Stimulated activated CD8-positive, alpha-beta memory T cell treated with anti-CD3 and anti-CD28 coated beads, Interleukin-15, amount 100 ng/mL, for 24 hours (primary cell): ENCODE results near the gene KRTAP10-10.
"Not testable (repeated sequence)": the region's sequence is repeated elsewhere in the genome, so short reads cannot be mapped to it uniquely, and the experiment has no call there.

Source experiments
- DNase-seq: peaks from one replicate; pipeline ENCODE4 v3.0.0-alpha.2; 2020; ENCODE audit warnings: low read depth

The KRTAP10-10 gene

DNA sequence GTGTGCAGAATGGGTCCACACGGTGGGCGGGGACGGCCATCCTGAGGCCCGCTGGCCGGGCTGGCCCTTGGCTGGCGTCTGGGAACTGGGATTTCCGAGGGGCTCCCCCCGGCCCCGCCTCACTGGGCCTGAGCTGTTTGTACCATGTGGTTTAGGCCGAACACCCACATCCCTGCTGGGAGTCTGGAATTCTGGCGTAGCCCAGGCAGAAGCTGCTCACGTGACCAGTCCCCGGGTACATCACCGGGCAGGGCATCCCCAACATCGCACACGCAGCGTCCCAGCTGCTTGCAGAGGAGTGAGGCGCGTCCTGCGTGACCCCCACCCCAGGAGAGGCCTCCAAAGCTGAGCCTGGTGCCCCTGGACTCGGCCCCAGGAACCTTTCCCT, 34.7 kb upstream of the KRTAP10-10 start:
- no peak for DNase-seq

GRCh38 chr21:44603109-44603875, 33.9 kb upstream of the KRTAP10-10 start:
- no peak for DNase-seq

DNA sequence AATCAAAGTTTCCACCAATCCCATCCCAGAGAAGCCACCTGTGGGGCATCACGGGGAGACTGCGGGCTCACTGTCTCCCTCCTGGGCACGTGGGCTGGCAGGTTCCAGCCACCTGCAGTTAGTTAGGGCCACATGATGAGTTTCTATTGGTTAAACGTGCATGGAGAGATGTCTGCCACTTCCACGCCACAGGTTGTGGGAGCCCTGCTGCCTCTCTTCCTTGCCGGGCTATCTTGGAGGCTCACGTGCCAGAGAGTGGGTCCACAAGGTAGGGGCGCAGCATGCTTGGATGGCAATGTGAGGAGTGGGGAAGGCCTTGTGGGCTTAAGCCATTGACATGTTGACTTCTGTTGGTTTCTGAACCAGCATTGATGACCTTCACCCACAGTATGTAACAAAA, 33.2 kb upstream of the KRTAP10-10 start:
- no peak for DNase-seq

DNA sequence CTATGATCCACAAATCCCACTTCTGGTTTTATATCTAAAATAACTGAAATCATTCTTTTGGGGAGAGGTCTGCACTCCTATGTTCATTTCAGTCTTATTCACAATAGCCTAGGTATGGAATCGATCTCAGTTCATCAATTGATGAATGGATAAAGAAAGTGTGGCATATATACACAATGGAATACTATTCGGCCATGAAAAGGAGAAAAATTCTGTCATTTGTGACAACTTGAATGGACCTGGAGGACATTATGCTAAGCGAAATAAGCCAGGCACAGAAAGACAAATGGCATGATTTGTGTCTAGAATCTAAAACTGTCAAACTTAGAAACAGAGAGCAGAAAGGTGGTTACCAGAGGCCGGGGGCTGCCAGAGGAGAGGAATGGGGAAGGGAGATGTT, 30.7 kb upstream of the KRTAP10-10 start:
- DNase-seq, result no peak

GRCh38 chr21:44609193-44609592, 28.0 kb upstream of the KRTAP10-10 start:
- no peak for DNase-seq

DNA sequence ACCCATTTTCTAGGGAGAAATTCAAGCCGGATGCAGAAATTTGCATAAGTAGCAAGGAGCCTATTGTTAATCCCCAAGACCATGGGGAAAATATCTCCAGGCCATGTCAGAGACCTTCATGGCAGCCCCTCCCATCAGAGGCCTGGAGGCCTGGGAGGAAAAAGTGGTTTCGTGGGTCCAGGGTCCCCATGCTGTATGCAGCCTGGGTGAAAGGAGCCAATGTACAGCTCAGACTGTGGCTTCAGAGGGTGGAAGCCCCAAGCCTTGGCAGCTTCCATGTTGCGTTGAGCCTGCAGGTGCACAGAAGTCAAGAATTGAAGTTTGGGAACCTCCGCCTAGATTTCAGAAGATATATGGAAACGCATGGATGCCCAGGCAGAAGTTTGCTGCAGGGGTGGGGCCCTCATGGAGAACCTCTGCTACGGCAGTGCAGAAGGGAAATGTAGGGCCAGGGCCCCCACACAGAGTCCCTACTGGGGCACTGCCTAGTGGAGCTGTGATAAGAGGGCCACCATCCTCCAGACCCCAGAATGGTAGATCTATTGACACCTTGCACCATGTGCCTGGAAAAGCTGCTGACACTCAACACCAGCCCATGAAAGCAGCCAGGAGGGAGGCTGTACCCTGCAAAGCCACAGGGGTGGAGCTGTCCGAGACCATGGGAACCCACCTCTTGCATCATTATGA, 26.9 kb upstream of the KRTAP10-10 start:
- DNase-seq, result not testable (repeated sequence)

DNA sequence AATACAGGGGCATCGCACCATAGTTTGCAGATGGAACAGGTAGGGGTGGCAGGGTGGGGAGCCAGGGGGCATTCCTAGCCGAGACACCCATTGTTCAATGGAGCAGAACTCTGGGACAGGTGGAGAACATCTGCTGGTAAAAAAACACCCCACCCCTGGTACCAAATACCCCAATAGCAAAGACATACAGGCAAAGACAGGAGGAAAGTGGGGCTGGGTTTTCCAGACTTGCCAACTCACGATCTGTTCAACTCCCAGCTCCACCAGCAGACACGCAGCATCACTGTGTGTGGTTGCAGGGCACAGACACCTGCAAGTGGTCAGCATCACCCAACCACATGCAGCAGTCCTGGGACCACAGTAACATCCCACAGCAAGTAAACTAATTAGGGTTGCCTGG, 25.6 kb upstream of the KRTAP10-10 start:
- DNase-seq, result no peak

GRCh38 chr21:44612029-44612486, 25.1 kb upstream of the KRTAP10-10 start, which contains the start of gene KRTAP10-8:
Gene KRTAP10-8 (plus strand): TSS chr21:44612079. CDS start chr21:44612101, 22 bp downstream.
- DNase-seq, result no peak

- DNase-seq, result no peak
These were observed 24.4 kb upstream of the KRTAP10-10 start for GRCh38 chr21:44612669-44613229.

DNA sequence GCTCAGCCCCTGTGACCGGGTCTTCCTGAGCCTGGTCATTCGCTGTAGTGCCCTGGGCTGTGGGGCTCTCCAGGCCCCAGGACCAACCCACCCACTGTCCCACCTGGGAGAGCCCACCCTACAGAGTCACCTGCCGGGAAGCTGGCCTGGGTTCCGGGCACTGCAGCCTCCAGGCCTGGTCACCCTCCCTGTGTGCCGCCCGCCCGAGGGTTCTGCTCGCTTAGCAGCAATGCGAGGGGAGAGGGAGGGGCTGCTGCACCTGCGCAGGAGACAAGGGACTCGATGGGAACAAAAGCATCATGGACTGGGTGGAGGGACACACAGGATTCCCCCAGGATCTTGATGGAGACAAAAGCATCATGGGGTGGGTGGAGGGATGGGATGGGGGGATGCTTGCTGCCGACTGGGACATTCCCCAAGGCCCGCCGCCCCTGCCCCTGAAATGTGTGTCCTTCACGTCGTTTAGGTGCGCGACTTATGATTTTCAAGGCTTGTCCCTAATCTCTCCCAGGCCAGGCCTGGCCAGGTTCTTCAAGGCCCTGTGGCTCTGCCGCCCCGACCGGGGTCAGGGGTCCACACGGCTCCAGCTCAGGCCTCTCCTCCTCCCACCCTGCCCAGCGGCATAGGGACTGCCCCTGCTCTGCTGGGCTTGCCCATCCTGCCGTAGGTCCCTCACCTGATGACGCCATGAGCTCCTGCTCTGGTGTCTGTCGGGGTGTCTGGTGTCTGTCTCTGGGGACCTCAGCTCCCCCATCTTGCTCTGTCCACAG, 23.6 kb upstream of the KRTAP10-10 start:
- no peak for DNase-seq

DNA sequence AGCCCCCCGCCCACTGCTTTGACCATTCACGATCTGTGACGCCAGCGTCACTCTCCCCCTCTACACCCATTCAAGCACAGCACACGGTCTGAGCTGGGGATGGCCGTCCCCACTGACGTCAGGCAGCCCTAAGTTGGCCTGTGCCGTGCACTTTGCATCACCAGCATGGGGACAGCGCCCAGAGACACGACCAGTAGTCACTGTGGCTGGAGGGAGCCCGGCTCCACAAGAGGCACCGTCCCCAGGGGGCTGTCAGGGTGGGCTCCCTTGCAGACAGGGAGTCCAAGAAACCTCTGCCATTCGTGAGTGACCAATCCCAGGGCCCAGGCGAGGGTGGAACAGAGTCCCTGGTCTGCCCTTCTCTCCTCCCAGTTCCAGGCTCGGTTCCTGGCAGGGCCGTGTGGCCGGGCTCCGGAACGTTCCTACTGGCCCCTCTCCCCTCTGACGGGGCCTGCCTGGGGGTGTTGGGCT, 23.0 kb upstream of the KRTAP10-10 start:
- no peak for DNase-seq

DNA sequence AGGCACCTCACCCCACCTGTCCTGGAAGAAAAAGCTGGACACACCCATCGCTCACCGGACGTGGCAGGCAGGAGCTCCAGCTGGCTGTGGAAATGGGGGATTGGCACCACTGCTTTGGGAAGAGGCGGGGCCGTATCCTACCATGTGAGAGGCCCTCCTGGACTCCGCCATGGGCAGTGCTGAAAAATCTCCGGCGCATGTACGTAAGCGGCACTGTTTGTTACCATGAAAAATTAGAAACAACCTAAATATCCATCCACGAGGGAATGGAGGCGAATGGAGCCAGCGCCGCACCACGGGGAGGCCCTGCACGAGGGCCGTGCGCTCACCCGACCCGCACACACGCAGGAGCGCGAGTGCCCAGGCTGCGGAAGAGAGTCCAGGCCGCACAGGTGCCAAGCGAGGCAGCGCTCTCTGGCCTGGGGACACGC, 22.2 kb upstream of the KRTAP10-10 start:
- DNase-seq, result no peak

GRCh38 chr21:44615466-44615865, 21.7 kb upstream of the KRTAP10-10 start:
- no peak for DNase-seq

- no peak for DNase-seq
These were observed 21.1 kb upstream of the KRTAP10-10 start for GRCh38 chr21:44615911-44616590.

- no peak for DNase-seq
These were observed 20.6 kb upstream of the KRTAP10-10 start for GRCh38 chr21:44616591-44616926.

DNA sequence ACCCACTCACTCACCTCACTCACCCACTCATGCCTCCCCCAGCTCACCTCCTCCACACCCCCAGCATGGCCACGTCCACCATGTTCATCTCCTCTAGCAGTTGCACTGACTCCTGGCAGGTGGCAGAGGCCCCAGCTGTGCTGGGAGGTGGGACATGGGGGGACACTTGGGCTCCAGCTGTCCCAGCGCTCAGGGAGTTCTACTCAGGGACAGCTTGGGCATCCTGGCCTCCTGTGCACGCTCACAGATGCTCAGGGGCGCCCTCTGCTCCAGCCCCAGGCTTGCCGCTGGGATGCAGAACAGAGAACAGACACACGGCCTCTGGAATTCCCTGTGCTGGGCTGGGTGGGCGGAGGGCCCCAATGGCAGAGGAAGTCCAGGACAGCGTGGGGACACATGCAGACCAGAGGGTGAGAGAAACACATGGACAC, 20.1 kb upstream of the KRTAP10-10 start:
- DNase-seq, result no peak

DNA sequence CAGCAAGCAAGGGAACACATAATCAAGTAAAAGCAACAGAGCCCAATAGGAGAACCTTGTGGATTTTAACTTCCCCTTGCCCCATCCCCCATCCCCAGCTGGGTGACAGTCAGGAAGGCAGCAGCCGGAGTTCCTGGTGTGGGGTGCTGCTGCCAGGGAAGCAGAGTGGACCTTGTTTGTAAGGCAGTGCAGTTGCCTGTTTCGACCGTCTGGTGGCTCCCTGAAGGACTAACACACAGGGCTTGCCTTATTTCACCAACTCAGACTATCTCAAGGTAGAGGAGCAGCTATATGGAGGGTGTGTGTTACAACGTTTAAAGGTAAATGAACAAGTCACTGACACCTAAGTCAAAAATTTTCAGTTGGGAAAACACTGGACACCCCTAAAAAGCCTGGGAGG, 18.7 kb upstream of the KRTAP10-10 start:
- DNase-seq, result no peak

GRCh38 chr21:44618909-44619308, 18.2 kb upstream of the KRTAP10-10 start:
- DNase-seq, result no peak

- DNase-seq, result no peak
These were observed 17.3 kb upstream of the KRTAP10-10 start for GRCh38 chr21:44619886-44620285.

DNA sequence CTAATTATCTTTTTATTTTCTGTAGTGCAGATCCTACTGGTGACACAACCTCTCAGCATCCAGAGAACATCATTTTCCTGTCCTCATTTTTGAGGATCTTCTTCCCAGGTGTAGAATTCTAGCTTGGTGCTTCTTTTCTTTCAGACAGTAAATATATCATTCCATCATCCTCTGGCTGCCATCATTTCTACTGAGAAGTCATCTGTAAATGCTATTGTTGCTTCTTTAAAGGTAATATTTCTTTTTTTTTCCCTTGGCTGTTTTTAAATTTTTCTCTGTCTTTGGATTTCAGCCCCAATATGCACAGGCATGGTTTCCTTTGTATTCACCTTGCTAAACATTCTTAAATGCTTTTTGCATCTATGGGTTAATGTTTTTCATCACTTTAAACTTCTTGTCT, 13.6 kb upstream of the KRTAP10-10 start:
- DNase-seq, result no peak

DNA sequence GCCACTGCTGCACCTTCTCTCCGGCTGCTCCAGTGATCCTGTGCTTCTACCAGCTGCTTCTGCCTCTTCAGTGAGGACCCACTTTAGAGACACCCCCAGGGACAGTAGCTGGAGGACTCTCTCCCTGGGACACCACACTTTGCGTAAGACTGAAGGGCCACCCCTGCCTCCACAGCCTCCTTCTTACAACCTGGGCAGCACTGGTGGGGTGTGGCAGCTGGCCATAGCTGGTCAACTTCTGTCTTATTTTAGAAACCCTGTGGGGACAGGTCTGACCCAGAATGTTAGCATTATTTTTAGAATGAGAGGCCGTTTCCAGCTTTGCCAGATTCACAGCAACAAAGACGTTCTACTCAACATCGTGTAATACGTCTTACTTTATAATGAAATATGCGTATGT, 11.4 kb upstream of the KRTAP10-10 start:
- no peak for DNase-seq

- no peak for DNase-seq
These were observed 10.9 kb upstream of the KRTAP10-10 start for GRCh38 chr21:44626262-44626661.
